T-helper 1 cell treated with Interleukin-12 subunit alpha and Interleukin-12 subunit beta and Interleukin-4 antibody, amounts not matched to agents 30 μg/mL and 1 μg/mL, for 36 hours (primary cell): Measurements from ENCODE around the gene STK26.
"Not testable (repeated sequence)": the region's sequence is repeated elsewhere in the genome, so short reads cannot be mapped to it uniquely, and the experiment has no call there.

ENCODE experiments used
- H3K27ac Mint-ChIP-seq: one replicate; pipeline ENCODE4 v1.8.0; 2021; ENCODE audit warnings: mild to moderate bottlenecking, mixed read lengths
- H3K27me3 Mint-ChIP-seq: one replicate; pipeline ENCODE4 v1.8.0; 2021; ENCODE audit warnings: low read depth, mixed read lengths
- H3K36me3 Mint-ChIP-seq: one replicate; pipeline ENCODE4 v1.8.0; 2021; ENCODE audit warnings: low read depth, mixed read lengths
- H3K4me1 Mint-ChIP-seq: one replicate; pipeline ENCODE4 v1.8.0; 2021; ENCODE audit warnings: low read depth, mixed read lengths
- H3K4me3 Mint-ChIP-seq: one replicate; pipeline ENCODE4 v1.8.0; 2021; ENCODE audit warnings: mild to moderate bottlenecking, moderate library complexity, mixed read lengths
- H3K9me3 Mint-ChIP-seq: one replicate; pipeline ENCODE4 v1.8.0; 2021; ENCODE audit warnings: mixed read lengths

The STK26 gene

DNA sequence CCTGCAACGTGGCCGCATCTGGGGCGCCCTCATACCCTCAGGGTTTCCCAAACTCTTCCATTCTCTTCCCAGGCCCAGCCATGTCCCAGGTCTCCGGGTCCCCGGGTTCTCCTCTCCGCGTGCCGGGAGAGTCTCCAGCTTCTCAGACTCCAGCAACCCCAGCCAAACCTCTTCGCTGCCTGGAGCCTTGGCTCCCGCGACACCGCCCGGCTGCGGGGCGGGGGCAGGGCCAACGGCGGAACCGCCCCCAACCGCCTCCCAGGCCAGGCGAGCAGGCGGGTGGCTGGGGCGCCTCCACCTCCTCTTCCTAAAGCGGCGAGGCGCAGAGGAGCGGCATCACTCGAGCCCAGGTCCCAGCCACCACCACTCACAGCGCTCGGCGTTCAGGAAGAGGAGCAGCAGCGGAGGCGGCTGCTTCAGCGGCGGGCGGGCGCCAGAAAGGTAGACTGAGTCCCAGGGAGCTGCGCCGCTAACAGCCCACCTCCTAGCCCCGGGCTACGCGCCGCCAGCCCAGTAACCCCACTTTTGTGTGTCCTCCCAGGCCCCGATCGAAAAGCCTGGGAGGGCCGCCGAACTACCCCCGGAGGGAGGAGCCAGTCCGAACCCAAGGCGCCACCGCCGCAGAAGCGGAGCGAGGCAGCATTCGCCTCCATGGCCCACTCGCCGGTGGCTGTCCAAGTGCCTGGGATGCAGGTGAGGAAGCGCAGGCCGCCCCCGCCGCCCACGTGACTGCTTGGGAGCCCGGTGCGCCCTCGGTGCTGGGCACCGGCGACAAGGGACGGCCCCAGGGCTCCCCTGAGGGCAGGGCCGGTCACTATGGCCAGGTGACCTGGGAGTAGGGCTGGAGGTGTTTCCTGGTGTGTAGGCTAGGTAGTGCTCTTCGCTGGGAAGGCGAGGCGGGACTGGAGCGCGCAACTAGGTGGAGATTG lies at the start of gene STK26:
Gene STK26, plus strand, starts transcription at position 336 of the 929 bp plus-strand sequence. Its CDS starts 316 bp downstream, at position 652.
- peaks cover 7% of the 10 kb centered on the region for H3K36me3 Mint-ChIP-seq
- H3K4me1 Mint-ChIP-seq, result peaks cover 25% of the 10 kb centered on the region
- peak within 1 kb of the TSS; percentile 94 for H3K27ac Mint-ChIP-seq
- peak within 1 kb of the TSS; percentile 92 for H3K4me3 Mint-ChIP-seq
- no peaks in the 10 kb centered on the region for H3K27me3 Mint-ChIP-seq
- no peaks in the 10 kb centered on the region for H3K9me3 Mint-ChIP-seq

DNA sequence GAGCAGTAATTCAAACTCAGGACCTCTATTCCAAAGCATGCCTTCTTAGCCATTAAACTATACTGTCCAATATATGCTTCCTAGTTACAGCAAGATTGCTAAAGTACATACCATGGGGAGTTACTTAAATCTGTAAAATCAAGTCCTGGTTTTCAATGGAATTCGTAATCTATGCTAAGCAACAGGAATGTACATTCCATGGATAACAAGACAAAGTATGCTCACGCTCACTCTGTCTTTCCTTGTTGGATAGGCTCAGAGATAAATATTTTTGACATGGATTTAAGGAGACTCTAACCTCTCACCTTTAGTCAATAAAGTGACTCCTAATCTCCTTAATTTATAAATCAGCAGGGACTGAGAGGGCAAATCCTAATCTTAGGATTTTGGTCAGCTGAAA lies 47.3 kb upstream of the STK26 start:
- Mint-ChIP-seq H3K9me3 (peaks cover 3% of the 10 kb centered on the region), H3K4me1 (no peaks in the 10 kb centered on the region), H3K36me3 (no peaks in the 10 kb centered on the region), H3K4me3 (no peak overlapping the region), H3K27ac (no peak overlapping the region), H3K27me3 (no peaks in the 10 kb centered on the region)

GRCh38 chrX:131977619-131978018 lies 45.5 kb upstream of the STK26 start:
- H3K4me3 Mint-ChIP-seq, result no peak overlapping the region
- H3K9me3 Mint-ChIP-seq, result peaks cover 3% of the 10 kb centered on the region
- no peaks in the 10 kb centered on the region for H3K36me3 Mint-ChIP-seq
- no peak overlapping the region for H3K27ac Mint-ChIP-seq
- no peaks in the 10 kb centered on the region for H3K27me3 Mint-ChIP-seq
- H3K4me1 Mint-ChIP-seq, result no peaks in the 10 kb centered on the region

DNA sequence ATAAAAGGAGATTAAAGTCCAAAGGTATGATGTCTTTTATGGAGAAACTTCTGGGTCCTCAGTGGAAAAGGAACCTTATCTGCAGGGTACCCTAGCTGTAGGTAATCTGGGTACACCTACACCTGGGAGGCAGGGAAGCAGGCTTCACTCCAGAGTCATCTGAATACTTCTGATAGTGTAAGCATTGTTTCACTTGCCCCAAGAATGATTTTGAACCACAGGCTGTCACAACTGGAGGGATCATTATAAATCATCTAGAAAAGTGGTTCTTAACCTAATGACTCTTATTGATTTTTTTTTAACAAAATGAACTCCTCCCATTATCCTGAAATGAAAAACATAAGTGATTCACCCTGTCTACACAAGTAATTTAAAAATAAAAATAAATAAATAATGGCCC lies 44.0 kb upstream of the STK26 start:
- Mint-ChIP-seq H3K9me3 (peaks cover 3% of the 10 kb centered on the region), H3K36me3 (no peaks in the 10 kb centered on the region), H3K27ac (no peak overlapping the region), H3K4me1 (no peaks in the 10 kb centered on the region), H3K27me3 (no peaks in the 10 kb centered on the region), H3K4me3 (no peak overlapping the region)

- no peak overlapping the region for H3K4me3 Mint-ChIP-seq
- peaks cover 22% of the 10 kb centered on the region for H3K4me1 Mint-ChIP-seq
- no peaks in the 10 kb centered on the region for H3K27me3 Mint-ChIP-seq
- H3K27ac Mint-ChIP-seq, result peak overlapping the region; percentile 41
- no peaks in the 10 kb centered on the region for H3K9me3 Mint-ChIP-seq
- H3K36me3 Mint-ChIP-seq, result peaks cover 2% of the 10 kb centered on the region
These were observed 37.5 kb upstream of the STK26 start for GRCh38 chrX:131985526-131986049.

- Mint-ChIP-seq H3K9me3 (no peaks in the 10 kb centered on the region), H3K4me3 (peak overlapping the region; percentile 71), H3K27ac (peak overlapping the region; percentile 93), H3K4me1 (peaks cover 22% of the 10 kb centered on the region), H3K27me3 (no peaks in the 10 kb centered on the region), H3K36me3 (peaks cover 2% of the 10 kb centered on the region)
These were observed 35.9 kb upstream of the STK26 start for GRCh38 chrX:131987252-131987651.

GRCh38 chrX:131988236-131988635 lies 34.9 kb upstream of the STK26 start:
- Mint-ChIP-seq H3K4me1 (peaks cover 22% of the 10 kb centered on the region), H3K27me3 (no peaks in the 10 kb centered on the region), H3K27ac (no peak overlapping the region)

GRCh38 chrX:132001127-132001526 lies 22.0 kb upstream of the STK26 start:
- no peak overlapping the region for H3K4me3 Mint-ChIP-seq
- no peaks in the 10 kb centered on the region for H3K9me3 Mint-ChIP-seq
- H3K36me3 Mint-ChIP-seq, result no peaks in the 10 kb centered on the region
- no peaks in the 10 kb centered on the region for H3K27me3 Mint-ChIP-seq
- no peak overlapping the region for H3K27ac Mint-ChIP-seq
- peaks cover 6% of the 10 kb centered on the region for H3K4me1 Mint-ChIP-seq

More at GRCh38 chrX:131988236-131988635, 34.9 kb upstream of the STK26 start:
- Mint-ChIP-seq H3K9me3 (no peaks in the 10 kb centered on the region), H3K4me3 (no peak overlapping the region), H3K36me3 (peaks cover 2% of the 10 kb centered on the region)

DNA sequence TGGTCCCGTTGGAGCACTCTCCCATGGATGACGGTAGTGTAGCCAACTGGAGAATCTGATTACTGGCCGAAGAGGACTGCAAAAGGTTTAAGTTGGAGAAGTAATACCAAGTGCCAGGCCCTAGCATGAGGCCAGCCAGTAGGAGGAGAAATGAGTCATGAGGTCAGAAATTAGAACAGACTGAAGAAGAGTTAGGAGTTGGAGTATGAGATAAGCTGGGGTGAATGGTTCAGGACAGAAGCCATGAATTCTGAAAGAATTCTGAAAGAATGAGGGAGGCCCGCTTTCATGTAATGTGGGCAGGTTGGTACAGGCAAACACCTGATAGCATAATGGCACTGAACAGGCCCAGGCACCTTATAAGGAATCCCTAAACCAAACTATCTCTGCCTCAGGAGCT lies 18.4 kb upstream of the STK26 start:
- Mint-ChIP-seq H3K27ac (no peak overlapping the region), H3K36me3 (no peaks in the 10 kb centered on the region), H3K9me3 (no peaks in the 10 kb centered on the region)

GRCh38 chrX:132009350-132009749 lies 13.8 kb upstream of the STK26 start:
- peaks cover 3% of the 10 kb centered on the region for H3K27me3 Mint-ChIP-seq
- no peak overlapping the region for H3K4me3 Mint-ChIP-seq
- peaks cover 5% of the 10 kb centered on the region for H3K4me1 Mint-ChIP-seq
- H3K9me3 Mint-ChIP-seq, result no peaks in the 10 kb centered on the region
- no peak overlapping the region for H3K27ac Mint-ChIP-seq
- no peaks in the 10 kb centered on the region for H3K36me3 Mint-ChIP-seq

More for the DNA sequence above, 18.4 kb upstream of the STK26 start:
- Mint-ChIP-seq H3K4me3 (no peak overlapping the region), H3K4me1 (peaks cover 11% of the 10 kb centered on the region), H3K27me3 (peaks cover 3% of the 10 kb centered on the region)

DNA sequence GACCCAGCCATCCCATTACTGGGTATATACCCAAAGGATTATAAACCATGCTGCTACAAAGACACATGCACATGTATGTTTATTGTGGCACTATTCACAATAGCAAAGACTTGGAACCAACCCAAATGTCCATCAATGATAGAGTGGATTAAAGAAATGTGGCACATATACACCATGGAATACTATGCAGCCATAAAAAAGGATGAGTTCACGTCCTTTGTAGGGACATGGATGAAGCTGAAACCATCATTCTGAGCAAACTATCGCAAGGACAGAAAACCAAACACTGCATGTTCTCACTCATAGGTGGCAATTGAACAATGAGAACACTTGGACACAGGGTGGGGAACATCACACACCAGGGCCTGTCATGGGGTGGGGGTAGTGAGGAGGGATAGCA lies 12.9 kb upstream of the STK26 start:
- H3K36me3 Mint-ChIP-seq, H3K4me1 Mint-ChIP-seq, H3K4me3 Mint-ChIP-seq: not testable (repeated sequence)

GRCh38 chrX:132015875-132016274 lies 7.2 kb upstream of the STK26 start:
- no peak overlapping the region for H3K27ac Mint-ChIP-seq
- H3K36me3 Mint-ChIP-seq, result no peaks in the 10 kb centered on the region
- no peaks in the 10 kb centered on the region for H3K27me3 Mint-ChIP-seq

More for the DNA sequence above, 12.9 kb upstream of the STK26 start:
- not testable (repeated sequence) for H3K27me3 Mint-ChIP-seq, H3K9me3 Mint-ChIP-seq, H3K27ac Mint-ChIP-seq

DNA sequence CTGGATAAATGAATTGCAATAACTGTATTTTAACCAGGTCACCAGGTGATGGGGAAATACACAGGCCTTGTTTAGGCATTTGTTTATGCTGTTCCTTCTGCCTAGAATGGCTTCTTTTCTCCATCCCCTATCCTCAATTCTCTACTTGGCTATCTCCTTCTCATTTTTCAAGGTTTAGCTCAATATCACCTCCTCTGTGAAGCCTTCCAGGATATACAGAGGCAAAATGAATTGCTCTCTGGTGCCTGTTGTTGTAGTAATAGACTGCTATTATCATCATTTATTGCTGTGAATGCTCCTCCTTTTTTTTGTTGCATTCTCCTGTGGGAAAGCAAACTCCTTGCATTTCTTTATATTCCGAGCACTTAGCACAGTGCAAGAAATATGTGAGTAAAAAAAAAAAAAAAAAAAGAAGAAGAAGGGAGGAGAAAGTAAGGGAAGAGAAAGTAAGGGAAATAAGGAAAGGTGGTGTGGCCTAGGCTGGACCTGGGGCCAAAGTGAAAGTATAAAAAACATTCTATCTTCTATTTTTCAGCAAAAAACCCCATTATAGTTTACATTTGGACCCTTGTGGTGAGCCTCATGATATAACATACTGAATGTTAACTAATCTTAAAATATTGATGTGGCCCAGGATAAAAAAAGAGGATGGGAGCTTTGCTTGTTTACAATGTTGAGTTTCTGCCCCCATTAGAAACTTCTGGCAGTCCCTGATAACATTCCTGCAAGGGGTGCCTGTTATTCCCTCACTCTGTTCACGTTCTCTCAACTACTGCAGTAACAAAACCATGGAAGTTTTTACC lies 6.3 kb upstream of the STK26 start:
- Mint-ChIP-seq H3K27me3 (no peaks in the 10 kb centered on the region), H3K9me3 (no peaks in the 10 kb centered on the region), H3K36me3 (no peaks in the 10 kb centered on the region), H3K4me3 (no peak overlapping the region), H3K4me1 (peaks cover 16% of the 10 kb centered on the region), H3K27ac (peak overlapping the region; percentile 36)

More at GRCh38 chrX:132015875-132016274, 7.2 kb upstream of the STK26 start:
- Mint-ChIP-seq H3K4me3 (no peak overlapping the region), H3K9me3 (no peaks in the 10 kb centered on the region), H3K4me1 (peaks cover 16% of the 10 kb centered on the region)

DNA sequence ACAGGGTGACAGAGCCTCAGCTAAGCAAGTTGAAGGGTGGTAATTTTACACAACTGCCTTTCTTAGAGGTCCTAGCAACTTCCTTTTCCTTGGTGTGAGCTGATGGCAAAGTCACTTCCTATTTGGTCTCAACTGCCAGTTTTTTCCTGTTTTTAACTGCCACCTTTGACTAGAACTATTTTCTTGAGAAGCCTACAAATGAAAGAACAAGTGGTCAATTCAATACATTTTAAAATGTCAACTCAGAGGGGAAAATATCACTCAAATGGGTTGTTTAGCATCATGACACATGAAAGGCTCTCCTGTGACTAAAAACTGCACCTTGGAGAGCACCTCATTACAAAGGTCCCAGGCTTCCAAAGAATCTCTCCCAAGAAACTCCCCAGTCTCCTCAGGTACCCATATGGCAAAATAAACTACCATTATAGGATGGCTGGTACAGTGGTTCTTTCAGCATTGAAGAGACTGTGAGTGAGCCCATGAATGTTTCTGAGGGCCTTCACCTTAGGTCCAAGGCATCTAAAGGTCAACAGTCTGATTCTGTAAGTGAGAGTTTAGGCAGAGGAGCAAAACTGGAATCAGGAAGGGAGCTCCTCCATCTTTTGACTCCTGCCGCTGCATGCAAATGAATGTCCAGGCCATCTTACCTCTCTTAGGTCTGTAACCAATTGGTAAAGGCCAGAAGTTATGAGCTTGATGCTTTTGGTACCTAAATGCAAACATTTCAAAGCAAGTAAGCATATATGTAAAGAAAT lies 5.5 kb upstream of the STK26 start:
- Mint-ChIP-seq H3K4me1 (peaks cover 20% of the 10 kb centered on the region), H3K36me3 (no peaks in the 10 kb centered on the region), H3K9me3 (no peaks in the 10 kb centered on the region)

More for the DNA sequence above, 5.5 kb upstream of the STK26 start:
- no peaks in the 10 kb centered on the region for H3K27me3 Mint-ChIP-seq
- H3K27ac Mint-ChIP-seq, result peak overlapping the region; percentile 36
- H3K4me3 Mint-ChIP-seq, result no peak overlapping the region
